NCI-H1436 (cell line): ENCODE results near the gene BPTF.
A peak's percentile ranks its signal among the peaks of the same experiment; 100 is the strongest.
"Not testable (repeated sequence)": the region's sequence is repeated elsewhere in the genome, so short reads cannot be mapped to it uniquely, and the experiment has no call there.

Experiments
- DNase-seq: peaks from one replicate; lab custom pipeline; 2025; lab: John Stamatoyannopoulos, UW

BPTF gene

DNA sequence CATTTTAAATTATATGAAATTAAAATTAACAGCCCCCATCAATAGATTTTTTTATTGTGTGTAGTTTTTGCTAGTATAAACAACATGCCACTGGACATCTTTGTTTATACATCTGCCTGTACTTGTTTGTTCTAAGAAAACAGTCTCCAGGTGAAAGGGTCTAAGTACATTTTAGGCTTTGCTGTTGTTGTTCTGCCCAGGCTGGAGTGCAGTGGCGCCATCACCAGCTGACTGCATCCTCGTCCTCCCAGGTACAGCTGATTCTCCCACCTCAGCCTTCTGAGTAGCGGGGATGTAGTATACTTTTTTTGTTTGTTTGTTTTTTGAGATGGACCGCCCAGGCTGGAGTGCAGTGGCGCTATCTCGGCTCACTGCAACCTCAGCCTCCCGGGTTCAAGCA is 145.5 kb downstream of the BPTF start:
- no peak for DNase-seq

DNA sequence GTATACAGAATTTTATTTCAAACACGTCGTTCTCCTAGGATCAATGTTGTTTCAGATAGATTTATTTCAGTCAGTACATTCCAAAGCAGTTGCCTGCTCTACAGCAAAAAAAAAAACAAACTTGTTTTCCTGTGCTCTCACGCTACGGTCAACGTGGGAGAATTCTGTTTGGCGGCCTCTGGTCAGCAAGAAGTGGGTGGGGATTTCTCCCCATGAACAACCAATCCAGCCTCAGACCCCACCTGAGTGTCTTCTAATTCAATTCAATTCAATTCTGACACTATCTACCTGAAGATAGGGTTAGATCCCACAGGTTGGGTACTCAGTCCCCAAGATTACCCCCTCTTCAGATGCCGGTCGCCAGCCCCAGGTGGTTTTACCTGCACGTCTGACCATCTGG is 148.9 kb downstream of the BPTF start:
- DNase-seq, result no peak

DNA sequence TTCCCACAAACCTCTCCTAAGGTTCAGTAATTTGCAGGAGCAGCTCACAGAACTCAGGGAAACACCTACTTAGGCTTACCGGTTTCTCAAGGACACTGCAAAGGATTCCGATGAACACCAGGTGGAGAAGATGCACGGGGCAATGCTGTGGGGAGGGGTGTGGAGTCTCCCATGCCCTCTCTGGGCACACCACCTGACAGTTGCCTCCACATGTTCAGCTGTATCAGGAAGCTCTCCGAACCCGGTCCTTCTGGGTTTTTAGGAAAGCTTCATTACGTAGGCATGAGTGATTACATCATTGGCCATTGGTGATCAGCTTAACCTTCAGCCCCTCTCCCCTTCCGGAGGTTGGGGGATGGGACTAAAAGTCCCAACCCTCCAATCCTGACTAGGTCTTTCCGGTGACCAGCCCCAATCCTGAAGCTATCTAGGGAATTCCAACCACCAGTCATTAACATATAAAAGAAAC is 149.3 kb downstream of the BPTF start:
- DNase-seq, result no peak

DNA sequence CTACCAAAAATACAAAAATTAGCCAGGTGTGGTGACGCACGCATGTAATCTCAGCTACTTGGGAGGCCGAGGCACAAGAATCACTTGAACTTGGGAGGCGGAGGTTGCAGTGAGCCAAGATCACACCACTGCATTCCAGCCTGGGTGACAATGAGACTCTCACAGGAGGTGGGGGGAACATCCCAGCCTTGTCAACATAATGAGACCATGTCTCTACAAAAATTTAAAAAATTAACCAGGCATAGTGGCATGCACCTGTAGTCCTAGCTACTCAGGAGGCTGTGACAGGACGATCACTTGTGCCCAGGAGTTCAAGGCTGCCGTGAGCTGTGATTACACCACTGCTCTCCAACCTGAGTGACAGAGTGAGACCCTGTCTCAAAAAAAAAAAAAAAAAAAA is 151.0 kb downstream of the BPTF start:
- not testable (repeated sequence) for DNase-seq

DNA sequence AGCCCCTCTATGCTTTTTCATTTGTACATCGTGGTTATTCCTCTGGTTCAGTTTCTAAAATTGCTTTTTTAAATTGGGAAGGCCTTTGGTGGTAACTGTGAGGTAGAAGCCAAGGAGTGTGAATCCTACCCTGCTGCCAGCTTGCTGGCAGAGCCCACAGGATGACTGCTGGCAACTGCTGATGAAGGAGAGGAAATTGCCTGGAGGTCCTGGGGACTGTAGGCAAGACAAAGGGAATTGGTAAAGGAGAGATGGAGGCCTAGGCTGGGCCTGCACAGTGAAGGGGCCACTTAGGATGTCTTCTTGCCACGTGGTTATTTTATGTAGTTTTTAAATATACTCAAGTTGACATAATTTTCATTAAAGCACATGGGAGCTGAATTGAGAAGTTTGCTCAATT is 155.2 kb downstream of the BPTF start:
- DNase-seq, result no peak

DNA sequence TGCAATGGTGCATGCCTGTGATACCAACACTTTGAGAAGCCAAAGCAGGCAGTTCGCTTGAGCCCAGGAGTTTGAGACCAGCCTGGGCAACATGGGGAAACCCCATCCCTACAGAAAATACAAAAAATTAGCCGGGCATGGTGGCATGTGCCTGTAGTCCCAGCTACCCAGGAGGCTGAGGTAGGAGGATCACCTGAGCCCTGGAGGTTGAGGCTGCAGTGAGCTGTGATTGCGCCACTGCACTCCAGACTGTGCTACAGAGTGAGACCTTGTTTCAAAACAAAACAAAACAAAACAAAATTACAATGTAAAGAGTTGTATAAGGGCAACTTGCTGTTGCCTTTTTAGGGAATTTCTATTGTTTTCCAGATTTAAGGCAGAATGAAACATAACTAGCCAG is 155.6 kb downstream of the BPTF start:
- not testable (repeated sequence) for DNase-seq

DNA sequence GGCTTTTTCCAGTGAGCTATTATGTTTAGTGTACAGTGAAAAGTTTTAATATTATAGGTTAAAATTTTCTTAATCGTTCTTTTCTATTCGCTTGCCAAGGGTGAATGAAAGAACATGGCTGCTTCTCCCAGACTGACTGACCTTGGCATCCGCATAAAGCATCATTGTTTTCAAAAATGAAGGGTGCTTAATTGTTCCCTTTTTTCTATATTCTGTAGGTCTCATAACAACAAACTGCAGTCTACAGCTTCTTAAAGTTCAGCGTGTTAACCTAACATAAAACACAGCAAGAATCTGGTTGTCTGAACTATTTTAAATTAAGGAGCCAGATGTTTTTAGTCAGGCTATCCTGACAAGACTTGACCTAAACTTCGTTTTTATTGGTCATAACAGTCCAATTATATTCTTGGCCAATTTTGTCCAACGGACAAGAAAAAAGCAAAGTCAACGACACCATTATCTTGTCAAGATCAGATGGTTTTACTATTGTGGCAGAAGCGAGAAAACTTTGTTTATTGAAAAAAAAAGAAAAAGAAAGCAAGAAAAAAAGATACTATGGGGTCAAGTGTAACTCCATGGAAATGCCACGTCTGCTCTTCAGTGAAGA is 156.8 kb downstream of the BPTF start:
- no peak for DNase-seq

DNA sequence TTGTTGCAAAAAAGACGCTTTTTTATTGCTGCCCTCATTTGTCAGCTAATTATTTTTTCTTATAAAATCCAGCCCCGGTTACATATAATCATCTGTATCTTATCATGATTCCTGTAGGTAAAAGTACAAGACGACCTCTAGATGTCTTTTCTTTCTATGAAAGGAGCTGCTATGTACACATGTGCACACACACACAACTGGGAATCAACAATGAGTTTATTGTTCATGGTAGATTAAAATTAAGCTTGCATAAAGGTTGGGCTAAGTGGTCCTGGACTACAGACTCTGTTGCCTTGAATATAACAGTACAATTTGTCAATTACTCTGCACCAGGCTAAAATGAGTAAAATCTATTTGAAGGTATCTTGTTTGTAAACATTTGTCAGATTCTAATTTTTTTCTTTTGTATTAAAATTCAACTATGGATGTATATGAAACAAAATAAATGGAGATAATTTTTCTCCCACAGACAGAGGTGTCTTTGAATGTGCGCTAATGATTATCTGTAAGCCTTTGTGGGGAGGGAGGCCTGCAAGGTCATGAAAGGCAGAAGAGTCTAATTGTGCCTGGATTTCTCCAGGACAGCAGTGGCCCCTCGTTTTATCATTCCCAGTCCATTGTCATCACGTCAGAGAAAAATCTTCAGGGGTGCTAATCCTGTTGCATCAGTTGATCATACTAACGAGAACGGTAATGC is 157.5 kb downstream of the BPTF start:
- DNase-seq, result no peak

DNA sequence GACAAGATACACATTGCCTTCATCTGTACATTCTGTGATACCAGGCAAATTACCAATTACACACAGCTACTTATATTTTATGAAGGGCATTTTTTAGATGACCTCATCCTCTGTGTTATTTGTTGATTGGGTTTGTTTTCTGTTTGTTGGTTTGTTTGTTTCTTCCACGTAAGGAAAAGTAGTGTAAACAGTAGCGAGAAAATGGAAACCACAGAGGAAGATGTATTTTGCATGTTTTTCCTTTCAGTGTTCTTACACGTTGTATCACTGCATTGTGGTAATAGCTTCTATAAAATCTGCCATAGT is 158.0 kb downstream of the BPTF start:
- DNase-seq, result no peak

DNA sequence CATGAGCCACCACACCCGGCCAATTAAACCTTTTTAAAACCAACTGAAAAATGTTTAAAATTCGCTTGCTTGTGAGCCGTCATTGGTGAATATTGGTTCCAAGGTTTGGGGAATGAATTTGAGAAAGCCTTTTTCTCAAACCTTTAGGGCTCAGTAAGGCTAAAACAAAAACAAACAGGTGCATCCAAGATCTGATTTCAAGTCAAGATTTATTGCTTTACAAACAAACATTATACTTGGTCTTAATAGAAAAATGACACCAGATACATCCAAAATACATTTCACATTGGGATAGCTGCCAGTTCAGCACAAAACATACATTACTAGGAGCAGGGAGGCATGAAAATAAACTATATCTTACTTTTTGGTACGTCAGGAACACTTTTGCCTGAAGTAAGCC is 165.6 kb downstream of the BPTF start:
- peak; percentile 38 for DNase-seq

DNA sequence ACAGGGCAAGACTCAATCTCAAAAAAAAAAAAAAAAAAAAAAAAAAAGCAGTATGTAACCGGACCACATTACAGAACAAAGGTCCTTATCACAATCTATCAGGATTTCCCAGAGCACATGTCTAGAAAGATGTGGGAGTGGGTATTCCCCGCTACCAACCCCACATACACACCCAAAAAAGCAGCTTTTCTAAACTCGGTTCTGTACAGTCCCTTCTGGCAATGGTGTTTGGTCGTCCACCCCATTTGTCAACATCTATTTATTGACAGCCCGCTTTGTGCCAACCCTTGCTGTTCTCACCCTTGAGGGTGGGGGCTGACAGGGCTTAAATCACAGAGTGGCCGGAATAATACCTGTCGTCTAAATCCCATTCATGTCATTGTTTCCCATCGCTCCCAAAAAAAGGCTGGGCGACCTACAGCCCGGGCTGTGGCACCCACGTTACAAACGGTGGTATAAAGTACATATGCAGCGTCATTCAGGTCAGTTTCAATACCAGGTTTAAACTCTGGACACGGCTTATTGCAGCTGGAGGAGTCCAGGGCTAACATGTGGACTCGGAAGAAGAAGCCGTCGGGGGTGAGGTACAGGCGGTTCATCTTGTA is 167.3 kb downstream of the BPTF start:
- no peak for DNase-seq

DNA sequence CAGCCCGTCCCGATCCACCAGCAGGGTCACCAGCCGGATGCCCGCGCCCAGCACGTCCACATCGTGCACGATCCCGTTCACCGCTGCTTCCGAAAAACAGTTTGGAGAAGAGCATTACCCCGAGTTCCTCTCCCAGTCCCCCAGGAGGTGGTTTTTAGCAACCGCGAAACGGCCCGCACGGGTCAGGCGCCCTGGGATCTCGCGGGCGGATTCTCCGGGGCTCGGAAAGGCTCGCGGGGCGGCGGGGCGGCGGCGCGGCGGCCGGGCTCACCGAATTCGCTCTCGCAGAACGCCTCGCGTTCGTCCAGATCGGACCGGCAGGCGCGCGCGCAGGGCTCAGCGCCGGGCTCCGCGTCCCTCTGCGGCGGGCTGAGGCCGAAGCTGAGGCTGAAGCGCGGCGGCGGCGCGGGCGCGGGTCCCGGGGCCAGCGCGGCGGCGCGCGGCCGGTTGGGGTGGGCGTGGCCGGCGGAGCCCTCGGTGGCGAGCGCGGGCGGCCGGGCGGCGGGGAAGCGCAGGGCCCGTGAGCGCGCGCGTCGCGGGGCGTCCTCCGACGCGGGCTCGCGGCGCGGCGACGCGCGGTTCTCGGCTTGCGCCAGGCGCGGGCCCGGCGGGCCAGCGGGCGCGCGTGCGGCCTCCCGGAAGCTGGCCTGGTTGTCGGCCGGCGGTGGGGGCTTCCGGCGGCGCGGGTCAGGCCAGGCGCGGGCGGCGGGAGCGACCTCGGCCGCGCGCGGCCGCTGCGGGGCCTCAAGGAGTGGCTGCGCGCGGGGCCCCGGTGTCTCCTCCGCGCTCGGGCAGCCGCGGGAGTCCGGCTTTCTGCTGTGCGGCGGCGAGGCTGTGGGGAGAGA is 168.1 kb downstream of the BPTF start:
- DNase-seq, result peak; percentile 89

DNA sequence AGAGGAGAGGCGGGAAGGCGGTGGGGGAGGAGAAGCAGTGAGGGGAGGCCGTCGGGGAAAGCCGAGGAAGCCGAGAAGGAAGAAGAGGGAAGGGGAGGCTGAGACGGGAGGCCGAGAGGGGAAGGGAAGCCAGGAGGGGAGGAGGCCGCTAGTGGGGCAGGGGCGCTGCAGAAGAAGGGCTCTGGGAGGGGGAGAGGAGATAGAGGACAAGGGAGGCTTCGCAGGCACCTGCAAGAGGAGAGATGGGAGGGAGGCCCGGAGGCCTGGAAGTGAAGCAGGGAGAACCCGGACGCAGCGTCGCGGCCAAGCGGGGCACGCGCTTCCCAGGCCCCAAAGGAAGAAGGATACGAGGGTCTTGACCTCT is 168.7 kb downstream of the BPTF start:
- no peak for DNase-seq

DNA sequence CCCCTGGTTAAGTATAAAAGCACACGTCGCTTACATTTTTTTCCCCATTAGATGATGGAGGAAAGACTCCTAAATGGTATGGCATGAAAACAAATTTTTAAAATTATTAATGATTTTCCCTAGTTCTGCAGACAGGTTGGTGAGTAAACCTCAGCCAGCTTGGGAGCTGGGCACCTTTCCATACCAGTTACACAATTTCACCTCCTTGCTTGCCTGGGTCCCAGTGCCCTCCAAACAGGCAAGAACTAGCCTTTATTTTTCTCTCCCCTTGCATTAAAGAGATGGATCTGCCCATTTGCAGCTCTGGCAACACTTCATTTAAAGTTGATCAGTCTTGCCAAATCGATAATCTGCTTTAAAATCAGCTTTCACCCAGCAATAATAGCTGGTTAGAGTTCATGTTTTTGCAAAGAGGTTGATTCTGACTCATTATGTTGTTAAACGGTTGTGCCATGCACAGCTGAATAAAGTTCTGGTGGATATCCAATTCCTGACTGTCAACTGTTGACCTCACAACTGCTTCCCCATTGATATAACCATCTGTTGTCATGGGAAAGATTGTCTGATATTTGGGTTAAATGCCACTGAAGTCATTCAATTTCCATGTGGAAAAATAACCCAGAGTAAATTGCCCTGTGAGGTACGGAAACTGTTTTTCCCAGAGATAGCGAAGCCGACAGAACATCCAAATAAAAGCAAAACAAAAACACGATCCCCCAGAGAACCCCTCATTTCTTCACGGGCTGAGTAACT is 169.7 kb downstream of the BPTF start:
- DNase-seq, result no peak

DNA sequence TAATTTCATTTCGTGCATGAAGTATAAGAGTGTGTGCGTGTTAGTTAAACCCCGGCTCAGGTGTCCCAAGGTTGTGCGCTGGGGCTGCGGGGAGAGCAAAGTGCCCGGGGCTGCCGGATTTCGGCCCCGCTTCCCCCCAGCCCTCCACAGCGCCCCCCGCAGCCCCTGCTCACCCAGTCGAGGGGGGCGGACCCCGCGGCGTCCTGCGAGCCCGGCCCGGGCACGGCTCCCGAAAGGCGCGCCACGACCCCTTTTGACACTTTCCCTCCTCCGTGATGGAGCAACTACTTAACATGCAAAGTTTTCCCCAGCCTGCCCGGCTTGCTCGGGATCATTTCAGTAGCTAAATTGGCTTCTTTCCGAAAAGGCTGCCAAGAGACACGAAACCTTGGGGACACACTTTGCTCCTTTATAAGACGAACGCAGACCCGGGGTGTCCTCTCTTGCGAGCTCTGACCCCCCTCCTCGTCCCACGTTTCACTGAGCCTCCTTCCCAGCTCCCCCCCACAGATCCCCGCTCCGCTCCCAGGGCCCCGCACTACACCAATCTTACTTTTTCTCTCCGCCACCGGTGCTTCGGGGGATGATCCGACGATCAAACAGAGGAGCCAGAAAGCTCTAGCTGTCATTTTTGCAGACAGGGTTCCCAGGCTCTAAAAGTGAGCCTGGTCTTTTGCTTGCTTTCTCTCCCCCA is 170.4 kb downstream of the BPTF start:
- DNase-seq, result no peak

DNA sequence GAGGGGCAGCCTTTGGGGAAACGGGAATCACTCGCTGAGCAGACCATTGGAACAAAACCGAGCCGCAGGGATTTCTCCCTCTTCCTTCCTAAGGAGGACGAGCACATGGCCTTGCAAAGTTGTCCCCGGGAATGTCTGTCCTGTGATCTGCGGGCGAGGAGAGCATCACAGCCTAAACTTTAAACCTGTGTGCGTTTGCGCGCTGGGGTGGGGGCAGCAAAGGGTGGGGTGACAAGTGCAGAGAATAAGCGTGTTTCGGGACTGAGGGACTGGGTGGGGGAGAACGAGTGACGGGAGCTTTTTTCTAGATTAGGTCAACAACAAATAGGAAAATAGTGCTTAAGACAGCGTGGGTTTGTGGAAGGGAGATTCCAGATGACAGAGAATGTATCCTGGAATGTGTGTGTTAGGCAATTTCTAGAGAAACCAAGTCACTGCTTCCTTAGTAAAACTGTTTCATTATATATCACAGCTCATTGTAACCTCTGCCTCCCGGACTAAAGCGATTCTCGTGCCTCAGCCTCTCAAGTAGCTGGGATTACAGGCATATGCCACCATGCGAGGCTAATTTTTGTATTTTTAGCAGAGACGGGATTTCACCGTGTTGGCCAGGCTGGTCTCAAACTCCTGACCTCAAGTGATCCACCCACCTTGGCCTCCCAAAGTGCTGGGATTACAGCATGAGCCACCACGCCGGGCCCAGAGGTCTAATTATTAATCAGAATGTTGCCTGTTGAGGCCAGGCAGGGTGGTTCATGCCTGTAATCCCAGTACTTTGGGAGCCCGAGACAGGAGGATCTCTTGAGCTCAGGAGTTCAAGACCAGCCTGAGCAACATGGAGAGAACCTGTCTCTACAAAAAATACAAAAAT is 171.2 kb downstream of the BPTF start, which contains the start of gene C17orf58:
TSS of gene C17orf58 (minus strand) at position 169 of the 871 bp plus-strand sequence. CDS start 271 bp downstream, outside the sequence.
- not testable (repeated sequence) for DNase-seq

DNA sequence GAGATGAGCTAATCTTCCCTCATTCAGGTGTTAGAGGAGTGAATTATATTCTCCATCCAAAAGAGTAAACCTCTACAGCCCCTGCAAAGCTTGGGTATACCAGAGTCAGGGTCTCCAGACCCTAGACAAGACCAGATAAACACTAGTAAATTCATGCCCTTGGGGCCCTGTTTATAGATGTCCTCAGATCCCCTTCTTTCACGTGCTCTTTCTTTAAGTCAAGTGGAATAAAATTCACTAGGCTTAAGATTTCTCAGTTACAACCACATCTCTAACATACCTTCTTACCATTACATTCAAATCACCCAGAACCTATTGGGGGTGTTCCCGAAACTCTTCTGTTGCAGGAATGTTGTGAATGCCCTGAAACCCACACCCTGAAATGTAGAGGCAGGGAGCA is 173.2 kb downstream of the BPTF start:
- DNase-seq, result no peak

DNA sequence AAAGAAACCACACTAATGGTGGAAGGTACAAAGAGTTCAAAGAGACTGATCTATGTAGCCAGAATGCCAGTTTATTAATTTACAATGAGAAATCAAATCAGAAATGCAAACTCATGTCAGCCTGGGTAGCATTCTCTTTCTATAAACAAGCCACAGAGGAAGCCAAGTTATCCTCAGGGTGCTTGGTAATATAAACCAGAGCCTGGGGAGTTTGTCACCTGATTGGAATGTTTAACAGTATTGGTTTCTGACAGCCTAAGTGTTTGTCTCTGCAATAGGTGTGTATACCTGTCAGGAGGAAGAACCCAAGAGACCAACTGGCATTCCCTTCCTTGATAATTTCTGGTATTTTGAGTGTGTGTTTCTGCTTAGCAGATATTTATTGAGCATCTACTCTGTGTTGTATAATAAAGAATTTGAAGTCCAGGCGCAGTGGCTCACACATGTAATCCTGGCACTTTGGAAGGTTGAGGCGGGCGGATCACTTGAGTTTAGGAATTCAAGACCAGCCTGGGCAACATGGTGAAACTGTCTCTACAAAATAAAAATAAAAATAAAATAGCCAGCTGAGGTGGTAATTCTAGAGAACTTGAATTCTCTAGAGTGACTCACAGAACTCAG is 174.1 kb downstream of the BPTF start:
- no peak for DNase-seq

DNA sequence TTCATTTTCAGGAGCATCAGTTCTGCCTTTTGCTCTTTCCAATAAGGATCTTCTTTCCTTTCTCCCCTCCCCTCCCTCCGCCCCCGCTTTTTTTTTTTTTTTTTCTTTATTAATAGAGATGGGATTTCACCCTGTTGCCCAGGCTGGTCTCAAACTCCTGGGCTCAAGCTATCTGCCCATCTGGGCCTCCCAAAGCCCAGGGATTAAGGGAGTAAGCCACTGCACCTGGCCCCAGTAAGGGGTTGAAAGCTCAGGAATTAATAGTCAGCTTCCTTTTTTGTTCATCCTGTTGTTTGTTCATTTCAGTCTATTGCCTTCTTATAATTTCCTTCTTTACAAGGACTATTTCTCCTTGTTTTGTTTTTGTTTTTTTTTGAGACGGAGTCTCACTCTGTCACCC is 178.9 kb downstream of the BPTF start:
- DNase-seq, result no peak

DNA sequence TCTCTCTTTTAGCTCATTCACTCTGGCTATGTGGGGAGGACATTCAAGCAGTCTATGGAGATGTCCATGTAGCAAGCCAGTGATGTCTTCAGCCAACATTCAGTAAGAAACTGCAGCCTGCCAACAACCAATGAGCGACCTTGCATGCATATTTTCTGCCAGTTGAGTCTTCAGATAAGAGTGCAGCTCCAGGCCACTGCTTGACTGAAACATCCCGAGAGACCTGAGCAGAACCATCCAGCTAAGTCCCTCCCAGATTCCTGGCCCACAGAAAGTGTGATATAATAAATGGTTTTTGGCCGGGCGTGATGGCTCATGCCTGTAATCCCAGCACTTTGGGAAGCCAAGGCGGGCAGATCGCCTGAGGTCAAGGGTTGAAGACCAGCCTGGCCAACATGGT is 181.5 kb downstream of the BPTF start:
- DNase-seq, result no peak
